GM19463 (cell line): ENCODE data around the gene KCTD1.

Experiments
- ATAC-seq: cut with Tn5 transposase; IDR thresholded peaks from one replicate; pipeline ENCODE4 v1.9.1; 2021; ENCODE audit warnings: mild to moderate bottlenecking, moderate library complexity; ENCODE audit not compliant: unreplicated experiment

KCTD1 gene

GRCh38 chr18:26524504-26525351 lies 23.6 kb downstream of the KCTD1 start:
- no peak for ATAC-seq

- no peak for ATAC-seq
Observed at GRCh38 chr18:26524002-26524401, 24.4 kb downstream of the KCTD1 start.

- no peak for ATAC-seq
Observed at GRCh38 chr18:26521617-26522016, 26.7 kb downstream of the KCTD1 start.

GRCh38 chr18:26520974-26521373 lies 27.4 kb downstream of the KCTD1 start:
- no peak for ATAC-seq

GRCh38 chr18:26519114-26519513 lies 29.2 kb downstream of the KCTD1 start:
- ATAC-seq = no peak

GRCh38 chr18:26516964-26517363 lies 31.4 kb downstream of the KCTD1 start:
- ATAC-seq = no peak

- ATAC-seq = no peak
Observed at GRCh38 chr18:26515643-26516487, 32.5 kb downstream of the KCTD1 start.

GRCh38 chr18:26511339-26512071 lies 36.8 kb downstream of the KCTD1 start:
- no peak for ATAC-seq

- no peak for ATAC-seq
Observed at GRCh38 chr18:26510337-26510736, 38.0 kb downstream of the KCTD1 start.

- ATAC-seq = no peak
Observed at GRCh38 chr18:26506012-26506411, 42.3 kb downstream of the KCTD1 start.

GRCh38 chr18:26504831-26505230 lies 43.5 kb downstream of the KCTD1 start:
- no peak for ATAC-seq

- no peak for ATAC-seq
Observed at GRCh38 chr18:26503382-26503781, 45.0 kb downstream of the KCTD1 start.

GRCh38 chr18:26502823-26503222 lies 45.5 kb downstream of the KCTD1 start:
- no peak for ATAC-seq

- no peak for ATAC-seq
Observed at GRCh38 chr18:26497866-26498265, 50.5 kb downstream of the KCTD1 start.

- ATAC-seq = no peak
Observed at GRCh38 chr18:26496528-26496927, 51.8 kb downstream of the KCTD1 start.

- no peak for ATAC-seq
Observed at GRCh38 chr18:26495287-26495686, 53.1 kb downstream of the KCTD1 start.

- no peak for ATAC-seq
Observed at GRCh38 chr18:26493021-26493420, 55.3 kb downstream of the KCTD1 start.

- ATAC-seq = no peak
Observed at GRCh38 chr18:26491194-26491816, 57.0 kb downstream of the KCTD1 start.

GRCh38 chr18:26489881-26490280 lies 58.5 kb downstream of the KCTD1 start:
- ATAC-seq = no peak

- no peak for ATAC-seq
Observed at GRCh38 chr18:26489191-26489590, 59.2 kb downstream of the KCTD1 start.
